Femur (tissue), 1 donor: ENCODE data around the gene PTRHD1.
"Not testable (repeated sequence)": the region's sequence is repeated elsewhere in the genome, so short reads cannot be mapped to it uniquely, and the experiment has no call there.

Experiments
- DNase-seq: peaks from one replicate; pipeline ENCODE4 v3.0.0-alpha.2; 2017

The PTRHD1 gene, protein sequence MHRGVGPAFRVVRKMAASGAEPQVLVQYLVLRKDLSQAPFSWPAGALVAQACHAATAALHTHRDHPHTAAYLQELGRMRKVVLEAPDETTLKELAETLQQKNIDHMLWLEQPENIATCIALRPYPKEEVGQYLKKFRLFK

DNA sequence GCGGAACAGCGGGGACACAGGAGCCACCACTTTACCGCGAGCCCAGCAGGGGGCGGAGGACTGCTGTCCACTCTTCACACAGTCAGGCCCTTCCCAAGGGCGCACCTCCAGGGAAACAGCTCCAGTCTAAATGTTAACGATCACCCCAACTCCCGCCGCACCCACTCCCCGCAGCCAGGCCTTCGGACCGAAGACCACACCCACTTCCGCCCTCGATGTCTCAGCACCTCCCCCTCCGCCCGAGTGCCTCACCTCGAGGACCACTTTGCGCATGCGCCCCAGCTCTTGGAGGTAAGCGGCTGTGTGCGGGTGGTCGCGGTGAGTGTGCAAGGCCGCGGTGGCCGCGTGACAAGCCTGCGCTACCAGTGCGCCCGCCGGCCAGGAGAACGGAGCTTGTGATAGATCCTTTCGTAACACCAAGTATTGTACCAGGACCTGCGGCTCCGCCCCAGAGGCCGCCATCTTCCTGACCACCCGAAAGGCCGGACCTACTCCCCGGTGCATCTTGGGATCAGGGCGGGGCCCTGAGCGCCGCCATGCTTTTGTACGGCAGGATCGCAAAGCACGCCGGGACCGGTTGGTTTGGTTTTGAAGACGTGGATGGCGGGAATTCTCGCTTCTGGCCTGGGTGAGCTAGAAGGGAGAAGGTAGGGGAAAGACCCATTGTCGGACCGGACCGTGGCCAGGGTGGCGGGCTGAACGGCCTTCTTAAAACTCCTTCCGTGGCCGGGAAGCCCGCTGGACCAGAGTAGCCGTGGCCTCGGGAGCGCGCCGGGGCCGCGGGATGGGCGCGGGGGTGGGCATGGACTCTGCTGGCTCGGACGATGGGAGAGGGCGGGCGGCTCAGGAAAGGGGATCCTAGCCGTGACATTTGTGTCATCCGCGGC, at the start of gene PTRHD1, which contains the start of gene CENPO:
PTRHD1 (minus strand) TSS at position 518 of the 887 bp plus-strand sequence; CDS start at position 504, 14 bp downstream.
CENPO (plus strand) TSS at position 552 of the 887 bp plus-strand sequence. CDS start 495 bp downstream, outside the sequence.
- DNase-seq = peak; percentile 98

DNA sequence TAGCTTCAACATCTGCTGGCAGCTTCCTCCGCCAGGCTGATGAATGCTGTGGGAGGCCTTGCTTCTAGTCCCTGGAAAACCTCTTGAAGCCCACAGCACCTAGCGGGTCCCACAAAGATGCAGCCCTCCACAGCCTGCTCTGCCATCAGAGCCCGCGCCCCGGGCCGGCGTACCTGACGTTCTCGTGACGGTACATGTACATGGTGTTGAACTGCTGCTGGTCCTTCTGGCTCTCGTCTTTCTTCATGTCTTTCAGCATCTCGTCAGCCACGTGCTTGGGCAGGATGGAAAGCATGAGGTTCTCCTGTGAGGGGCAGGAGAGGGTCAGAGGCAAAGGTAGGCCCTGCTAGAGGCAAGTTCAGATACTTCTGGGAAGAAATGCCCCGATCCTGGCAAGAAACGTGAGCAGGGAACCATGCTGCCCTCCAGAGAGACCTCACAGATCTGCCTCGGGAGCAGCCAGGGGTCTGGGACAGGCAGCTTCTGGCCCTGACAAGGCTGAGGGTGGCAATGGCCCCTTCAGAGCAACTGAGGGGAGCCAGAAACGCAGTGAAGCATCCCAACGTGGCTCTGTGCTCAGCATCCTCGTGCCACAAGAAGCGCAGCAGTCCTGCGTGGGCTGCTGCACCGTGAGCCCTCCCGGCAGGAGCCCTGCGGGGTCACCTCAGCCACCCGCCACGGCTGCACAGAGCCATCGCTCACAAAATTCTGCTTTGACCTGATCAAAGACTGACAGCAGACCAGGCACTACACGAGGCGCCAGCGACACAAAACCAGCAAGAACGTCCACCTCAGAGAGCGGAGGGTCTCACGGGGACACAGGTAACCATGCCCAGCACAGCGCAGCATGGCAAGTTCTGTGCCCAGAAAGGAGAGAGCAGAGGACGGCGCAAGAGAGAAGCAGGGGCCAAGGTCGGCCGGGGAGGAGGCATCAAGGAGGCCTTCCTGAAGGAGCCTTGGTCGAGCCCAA, 49.2 kb upstream of the PTRHD1 start:
- no peak for DNase-seq

DNA sequence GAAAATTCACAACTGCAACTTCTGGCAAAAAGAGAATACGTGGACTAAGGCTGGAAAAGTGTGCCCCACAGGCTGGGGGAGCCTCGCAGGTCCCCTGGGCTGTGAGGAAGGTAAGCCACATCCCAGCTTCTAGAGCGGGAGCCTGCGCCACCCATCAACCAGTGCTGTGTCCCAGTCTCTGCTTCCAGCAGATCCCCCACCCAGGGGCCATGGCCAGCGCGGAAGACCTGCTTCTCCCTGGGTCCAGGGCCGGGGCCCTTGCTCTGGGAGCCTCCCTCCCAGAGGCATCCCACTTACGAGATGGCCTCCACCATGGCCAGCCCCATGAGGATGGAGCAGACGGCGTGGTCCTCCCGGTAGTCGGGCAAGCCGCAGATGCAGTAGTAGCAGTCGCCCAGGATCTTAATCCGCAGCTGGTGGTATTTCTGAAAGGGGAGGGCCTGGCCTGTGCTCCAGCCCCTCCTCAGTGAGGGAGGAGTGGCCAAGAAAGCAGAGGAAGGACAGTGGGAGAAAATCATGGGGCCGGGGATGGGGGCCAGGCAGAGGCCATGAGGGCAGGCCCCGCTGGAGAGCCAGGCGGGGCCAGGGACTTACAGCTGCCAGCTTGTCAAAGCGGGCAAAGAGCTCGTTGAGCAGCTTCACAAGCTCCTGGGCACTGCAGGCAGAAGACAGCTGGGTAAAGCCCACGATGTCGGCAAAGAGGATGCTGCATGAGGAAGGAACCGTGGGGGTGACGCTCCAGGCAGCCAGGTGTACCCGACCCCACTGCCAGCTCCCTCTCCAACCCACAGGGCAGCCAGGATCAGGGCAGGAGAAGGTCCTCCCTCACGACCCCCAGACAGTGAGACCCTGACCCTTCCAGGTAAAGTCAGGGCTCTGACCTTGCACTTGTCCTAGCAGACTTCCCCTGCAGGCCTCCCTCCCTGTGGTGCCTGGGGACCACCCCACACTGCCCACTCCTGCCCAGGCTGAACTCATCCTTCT, 48.1 kb upstream of the PTRHD1 start:
- DNase-seq = no peak

DNA sequence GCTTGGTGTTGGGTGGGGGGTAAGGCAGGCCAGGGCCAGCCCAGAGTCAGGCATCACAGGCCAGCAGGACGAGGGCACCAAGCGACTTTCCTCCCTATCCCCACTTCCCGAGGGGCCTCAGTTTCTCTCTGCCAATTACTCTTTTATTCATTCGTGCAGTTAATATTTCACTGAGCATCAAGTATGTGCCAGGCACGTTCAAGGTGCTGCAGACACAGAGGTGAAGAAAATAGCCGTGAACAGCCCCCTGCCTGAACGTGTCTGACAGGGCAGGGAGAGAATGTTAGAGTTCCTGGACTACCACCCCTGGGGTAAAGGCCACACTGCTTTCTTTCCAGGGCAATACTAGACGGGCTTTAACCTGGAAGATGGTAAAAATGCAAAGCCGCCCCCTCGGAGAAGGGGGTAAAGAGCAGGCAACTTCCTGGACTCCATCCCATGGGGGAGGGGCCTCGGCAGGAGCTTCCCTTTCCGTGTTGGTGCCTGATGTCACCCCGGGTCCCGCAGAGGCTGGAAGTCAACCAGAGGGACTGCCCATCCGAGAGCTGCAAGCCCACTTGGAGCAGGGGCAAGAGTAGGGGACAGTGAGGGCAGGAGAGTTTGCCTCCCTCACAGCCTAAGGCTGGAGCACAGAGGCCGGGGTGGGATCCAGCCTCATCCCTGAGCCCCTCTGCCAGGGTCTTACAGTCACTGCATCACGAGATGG, 47.1 kb upstream of the PTRHD1 start:
- no peak for DNase-seq

DNA sequence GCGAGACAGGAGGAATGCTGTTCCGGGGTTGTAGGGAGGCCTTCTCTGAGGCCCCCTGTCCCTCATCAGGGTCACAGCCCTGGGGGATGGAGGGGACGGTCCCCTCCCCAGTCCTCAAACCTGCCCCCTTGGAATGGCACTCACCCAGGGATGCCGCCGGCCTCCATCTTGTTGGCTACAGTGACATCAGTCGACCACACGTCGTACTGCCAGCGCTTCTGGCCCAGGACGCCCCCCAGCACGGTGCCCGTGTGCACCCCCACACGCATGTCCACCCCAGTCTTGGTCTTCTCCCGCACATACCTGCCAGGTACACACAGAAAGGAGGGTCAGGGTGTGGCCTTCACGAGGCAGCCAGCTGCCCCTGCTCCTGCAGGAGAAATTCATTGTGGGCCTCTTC, 46.5 kb upstream of the PTRHD1 start:
- DNase-seq = no peak

DNA sequence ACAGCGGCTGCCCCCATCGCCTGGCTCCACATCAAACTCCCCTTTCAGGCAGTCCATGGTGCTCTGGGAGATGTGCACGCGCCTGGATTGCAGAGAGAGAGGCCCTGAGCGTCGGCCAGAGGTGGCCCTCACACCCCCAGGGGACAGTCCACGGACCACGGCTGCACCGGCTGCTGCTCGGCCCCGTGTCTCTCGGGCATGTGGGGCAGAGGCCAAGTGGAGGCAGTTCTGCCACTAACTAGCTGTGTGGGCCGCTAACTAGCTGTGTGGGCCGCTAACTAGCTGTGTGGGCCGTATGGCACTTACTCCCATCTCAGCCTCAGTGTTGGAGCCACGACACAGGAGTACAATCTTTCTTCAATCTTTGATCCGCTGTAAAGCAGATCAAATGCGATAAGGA, 45.4 kb upstream of the PTRHD1 start:
- no peak for DNase-seq

DNA sequence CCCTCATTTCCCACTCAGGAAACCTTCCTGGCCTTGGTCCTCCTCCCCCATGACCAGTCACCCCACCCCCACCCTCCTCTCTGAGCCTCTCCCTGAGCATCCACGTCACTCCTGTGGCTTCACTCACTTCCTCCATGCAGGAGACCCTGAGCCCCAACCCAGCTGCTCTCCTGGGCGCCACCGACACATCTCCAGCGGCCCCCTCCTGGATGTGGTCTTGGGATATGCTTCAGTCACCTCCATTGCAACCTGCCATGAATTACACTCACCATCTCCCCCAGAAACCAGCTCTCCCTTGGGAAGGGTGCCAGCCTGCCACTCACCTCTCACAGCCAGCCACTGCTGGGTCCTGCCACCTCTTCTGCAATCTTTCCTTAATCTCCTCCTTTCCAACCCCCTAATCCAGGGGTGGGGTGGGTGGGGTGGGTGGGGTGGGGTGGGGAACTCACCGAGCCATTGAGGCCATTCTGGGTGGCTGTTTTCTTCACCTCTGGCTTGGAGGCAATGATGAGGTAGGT, 44.9 kb upstream of the PTRHD1 start:
- DNase-seq = no peak

DNA sequence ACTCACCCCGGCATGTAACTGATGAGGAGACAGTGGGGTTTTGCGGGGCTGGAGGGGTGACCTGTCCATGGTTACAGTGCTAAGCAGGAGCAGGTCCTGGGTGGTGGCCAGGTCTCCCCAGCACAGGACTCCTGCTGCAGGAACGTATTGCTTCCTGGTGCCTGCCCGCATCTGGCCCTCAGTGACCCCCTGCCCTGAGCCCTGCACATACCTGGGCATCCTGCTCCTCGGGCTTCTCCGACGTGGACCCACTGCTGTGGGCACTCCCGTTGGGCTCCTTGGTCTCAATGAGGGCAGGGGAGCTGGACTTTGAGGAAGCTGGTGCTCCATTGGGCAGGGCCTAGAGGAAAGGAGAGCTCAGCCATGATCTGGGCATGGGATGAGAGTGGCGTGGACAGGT, 43.5 kb upstream of the PTRHD1 start:
- no peak for DNase-seq

DNA sequence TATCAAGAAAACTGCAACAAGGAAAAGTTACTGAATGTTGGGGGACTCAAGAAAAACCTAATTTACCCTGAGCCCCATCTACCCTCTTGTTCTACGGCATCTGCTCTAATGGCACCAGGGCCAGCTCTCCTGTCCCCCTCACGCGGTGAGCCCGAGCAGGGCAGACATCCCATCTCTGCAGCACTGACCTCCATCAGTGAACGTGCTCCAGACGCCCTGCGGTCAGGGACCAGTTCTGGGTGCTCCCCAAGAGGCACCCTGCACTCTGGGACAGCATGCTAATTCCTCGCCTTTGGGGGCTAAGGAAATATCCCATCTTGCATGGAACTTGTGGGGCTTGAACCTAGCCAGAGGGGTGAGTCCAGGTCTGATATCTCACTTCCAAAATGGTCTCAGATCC, 43.0 kb upstream of the PTRHD1 start:
- no peak for DNase-seq

DNA sequence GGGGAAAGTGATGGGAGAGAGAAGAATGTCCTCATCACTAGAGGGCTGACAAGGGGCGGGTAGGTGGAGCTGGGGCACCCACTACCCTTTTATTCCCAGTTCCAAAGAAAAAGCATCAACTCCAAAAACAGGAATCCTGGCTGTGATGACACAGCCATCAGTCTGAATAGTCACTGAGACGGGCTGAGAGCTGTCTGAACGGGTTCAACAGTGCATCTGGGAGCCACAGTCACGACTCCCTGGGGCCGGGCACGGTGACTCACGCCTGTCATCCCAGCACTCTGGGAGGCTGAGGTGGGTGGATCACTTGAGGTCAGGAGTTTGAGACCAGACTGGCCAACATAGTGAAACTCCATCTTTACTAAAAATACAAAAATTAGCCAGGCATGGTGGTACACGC, 42.2 kb upstream of the PTRHD1 start:
- not testable (repeated sequence) for DNase-seq

DNA sequence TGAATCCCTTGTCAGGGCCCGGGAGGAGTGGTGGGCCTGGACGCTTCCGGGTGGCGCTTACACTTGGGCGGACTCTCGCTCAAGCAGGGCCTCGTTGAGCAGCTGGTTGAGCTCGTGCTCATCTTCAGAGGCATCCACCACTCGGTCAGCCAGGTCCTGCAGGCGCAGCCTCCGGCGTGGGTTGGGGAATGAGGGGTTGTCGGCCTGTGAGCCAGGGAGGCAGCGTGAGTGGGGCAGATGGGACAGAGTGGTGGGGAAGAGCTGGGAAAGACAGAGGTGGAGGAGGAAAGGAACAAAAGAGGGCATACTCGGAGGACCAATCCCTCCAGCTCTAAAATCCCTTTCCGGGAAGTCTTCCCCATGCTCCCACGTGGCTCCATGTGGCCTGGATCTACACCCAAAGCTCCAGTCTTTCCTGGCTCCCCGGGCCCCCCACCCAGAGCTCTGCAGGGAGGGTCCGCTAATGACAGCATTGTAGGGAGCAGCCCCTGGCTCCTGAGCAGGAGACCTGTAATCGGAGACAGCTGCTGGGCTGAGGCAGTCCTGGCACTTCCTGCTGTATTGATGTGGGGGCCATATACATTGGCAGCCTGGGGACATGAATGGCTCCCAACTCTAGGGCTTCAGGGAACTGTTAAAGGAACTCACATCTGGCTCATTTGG, 41.7 kb upstream of the PTRHD1 start:
- no peak for DNase-seq

DNA sequence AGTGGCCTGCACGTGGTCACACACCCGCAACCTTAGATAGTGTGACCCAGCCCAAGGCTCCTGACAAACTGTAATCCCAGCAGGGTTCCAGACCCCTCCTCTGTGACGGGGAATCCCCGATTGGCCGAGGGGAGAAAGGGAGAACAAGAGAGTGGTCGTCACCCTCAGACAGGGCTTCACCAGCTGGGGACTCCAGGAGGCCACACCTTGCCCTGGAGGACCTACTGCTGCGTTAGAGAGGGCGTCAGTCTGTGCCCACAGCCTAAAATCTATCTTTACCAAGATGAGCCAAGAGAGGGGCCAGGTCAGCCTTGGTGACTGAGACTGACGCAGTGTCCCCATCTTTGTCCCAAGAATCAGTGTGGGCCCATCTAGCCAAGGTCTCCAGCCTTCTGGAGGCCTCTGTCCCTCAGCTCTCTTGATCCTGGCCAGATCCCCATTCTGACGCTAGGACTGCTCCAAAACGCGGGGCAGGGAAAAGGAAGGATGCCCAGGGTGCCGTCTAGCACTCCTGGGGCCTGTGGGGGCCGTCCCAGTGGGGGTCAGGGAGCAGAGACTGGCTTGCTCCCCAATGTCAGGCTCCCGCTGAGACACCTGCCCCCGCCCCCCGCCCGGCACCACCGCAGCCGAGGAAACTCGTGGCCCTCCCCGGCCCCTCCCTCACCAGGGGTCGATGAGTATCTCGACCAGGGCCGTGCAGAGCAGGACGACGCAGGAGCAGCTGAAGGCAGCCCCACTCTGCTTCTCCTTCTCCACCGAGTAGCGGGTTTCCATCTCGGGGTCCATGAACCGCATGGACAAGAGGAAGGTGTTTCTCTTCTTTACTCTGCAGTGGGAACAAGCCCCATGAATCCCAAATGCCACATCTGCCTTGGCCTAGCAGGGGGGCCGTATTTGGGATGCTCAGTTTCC, 40.9 kb upstream of the PTRHD1 start:
- DNase-seq = no peak

DNA sequence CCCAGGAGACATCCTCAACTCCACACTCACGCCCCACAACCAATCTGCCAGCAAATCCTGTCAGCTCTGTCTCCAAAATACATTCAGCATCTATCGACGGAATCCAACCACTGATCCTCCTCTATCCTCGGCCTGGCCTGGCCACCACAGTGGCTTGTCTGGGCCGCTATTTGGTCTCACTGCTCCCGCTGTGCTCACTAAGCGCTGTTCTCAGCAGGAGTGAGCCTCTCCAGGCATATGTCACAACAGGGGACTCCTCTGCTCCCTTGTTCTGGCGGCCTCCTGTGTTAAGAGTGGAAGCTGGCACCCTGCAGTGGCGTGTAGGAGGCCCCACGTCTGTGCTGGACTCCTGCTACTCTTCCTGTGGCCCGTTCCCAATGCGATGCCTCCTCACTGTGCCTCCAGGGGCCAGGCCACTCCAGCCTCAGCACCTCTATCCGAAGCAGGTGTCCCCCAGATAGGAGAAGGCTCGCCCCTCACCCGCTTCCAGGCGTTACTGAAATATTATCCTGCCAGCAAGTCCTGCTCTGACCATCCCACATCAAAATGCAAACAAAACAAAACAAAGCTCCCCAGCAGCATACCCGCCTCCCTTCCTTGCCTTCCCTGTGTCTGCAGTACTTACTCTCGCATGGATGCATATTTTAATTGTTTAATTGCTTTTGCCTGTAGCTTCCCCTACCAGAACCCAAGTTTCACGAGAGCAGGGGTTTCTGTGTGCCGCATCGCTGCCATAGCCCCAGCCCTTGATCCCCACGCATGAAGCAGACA, 39.9 kb upstream of the PTRHD1 start:
- DNase-seq = no peak

DNA sequence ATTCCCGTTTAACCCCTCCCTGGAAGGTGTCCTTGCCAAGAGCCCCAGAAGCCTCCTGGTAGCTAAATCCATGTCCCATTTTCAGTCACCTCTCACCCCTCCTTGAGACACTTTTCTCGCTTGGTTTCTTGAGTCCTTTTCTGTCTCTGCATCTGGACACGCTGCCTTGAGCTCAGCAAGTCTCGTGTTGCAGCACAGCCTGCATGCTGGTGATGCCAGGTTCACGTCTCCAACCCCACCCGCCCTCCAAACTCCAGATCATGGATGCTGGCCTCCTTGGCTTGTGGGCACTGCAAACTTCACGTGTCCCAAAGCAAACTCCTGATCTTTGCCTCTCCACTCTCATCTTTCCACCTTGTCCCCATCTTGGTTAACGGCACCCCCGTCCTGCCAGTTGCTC, 39.3 kb upstream of the PTRHD1 start:
- DNase-seq = no peak

DNA sequence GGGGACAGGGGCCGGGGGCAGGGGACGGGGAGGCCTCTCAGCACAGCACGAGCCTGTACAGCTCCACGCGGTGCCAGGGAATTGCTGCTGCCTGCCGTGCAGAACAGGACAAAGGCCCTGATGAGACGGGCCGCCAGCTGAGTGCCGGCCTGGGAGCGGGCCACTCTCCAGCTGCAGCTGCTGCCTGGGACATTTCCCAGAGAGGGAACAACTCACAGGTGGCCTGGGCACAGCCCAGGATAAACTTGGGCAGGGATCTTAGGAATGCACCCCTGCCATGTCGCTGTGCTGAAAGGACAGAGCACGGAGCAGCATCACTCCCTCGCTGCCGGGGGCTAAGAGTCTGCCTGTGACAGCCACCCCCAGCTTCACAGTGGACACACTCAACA, 38.9 kb upstream of the PTRHD1 start:
- peak; percentile 60 for DNase-seq

DNA sequence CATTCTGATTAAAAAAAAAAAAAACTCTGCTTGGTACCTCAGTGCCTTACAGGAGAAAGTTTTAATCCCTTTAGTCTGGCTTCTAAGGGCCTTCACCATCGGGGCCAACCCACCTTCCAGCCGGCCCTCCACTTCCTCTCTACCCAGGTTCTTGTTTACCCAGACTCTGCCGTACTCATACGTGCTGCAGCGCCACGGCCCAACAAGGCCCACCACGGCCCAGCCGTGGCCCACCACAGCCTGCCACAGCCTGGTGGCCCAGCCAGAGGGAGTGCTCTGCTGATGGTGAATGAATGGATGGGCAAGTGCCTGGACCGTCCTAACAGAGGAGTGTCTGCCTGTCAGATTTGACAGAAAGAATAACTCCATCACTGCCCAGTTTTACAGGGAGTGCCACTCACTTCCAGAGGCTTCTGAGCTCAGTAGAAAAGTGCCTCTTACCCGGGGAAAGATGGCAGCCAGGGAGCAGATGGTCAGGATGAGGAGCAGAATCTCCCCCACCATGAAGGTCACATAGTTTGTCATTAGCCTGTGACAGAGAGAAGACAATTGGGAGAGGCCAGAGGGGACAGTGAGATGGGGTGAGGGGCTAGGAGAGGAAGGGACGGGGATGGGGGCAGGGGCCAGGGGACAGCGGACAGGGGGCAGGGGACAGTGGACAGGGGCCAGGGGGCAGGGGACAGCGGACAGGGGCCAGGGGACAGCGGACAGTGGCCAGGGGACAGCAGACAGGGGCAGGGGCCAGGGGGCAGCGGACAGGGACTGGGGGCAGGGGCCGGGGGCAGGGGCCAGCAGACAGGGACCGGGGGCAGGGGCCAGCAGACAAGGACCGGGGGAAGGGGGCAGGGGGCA, 38.3 kb upstream of the PTRHD1 start:
- no peak for DNase-seq

DNA sequence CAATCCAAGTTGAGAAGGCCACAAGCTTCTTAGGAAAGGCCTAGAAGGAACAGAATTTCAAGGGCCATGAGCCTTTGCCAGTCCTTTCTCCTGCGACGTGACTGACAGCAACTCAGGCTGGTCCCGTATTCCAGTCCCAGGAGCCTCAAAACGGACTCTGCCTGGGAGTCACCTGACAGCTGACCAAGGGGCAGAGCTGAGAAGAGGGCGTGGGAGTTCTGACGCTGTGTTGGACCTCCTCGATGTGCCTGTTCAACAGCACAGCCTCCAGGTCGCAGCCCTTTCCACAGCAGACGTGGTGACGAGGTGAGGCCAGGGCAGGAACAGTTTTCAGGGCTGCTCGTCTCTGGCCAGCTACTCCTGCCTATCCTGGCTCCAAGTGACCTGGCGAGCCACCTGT, 37.6 kb upstream of the PTRHD1 start:
- no peak for DNase-seq

DNA sequence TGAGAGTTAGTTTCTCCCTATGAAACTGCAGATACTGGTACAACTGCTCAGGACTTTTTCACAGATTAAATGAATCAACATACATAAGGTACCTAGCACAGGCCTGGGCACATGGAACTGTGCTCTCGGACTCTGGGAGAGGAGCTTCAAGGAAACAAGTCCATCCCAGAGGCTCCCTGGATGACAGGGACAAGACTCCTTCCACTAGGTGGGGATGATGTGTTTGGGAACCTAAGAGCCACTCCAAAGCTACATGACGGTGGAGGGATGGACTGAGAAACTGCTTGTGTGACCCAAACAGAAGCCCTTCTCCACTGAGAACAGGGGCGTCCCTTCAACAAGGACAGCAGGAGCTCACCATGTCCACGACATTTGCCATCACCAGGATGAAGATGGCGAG, 37.2 kb upstream of the PTRHD1 start:
- no peak for DNase-seq
